Measurements from ENCODE around the gene SLC35F4.

- no peak for TF ChIP-seq ARNT (IDR thresholded peaks at IDR 0.05)
- TF ChIP-seq BHLHE40 (IDR thresholded peaks at IDR 0.05; ENCODE audit: borderline replicate concordance), result no peak
- TF ChIP-seq FOXK2 (IDR thresholded peaks at IDR 0.05), result no peak
These were observed 110.8 kb downstream of the SLC35F4 start for GRCh38 chr14:57755018-57755521.

Measured in HEK293T (cell line).